ENCODE measurements around the gene PXDN.

DNA sequence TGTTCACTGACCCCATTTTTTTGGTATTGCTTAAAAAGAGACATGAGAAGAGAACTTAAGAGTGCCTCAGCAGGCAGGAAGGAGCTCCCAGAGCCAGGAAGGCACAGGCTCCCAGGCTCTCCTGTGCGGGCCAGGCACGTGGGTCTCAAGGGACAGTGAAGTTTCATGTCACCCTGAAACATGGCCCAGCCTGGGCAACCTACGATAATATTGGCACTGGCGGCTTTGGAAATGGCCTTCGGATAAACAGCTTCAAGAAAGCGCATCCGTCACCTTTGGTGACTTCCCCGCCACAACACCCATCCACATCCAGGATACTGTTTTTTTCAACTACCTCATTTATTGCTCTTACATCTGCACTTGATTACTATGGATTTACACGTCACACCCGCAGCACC is 30.5 kb downstream of the PXDN start:
- TF ChIP-seq CTCF (IDR thresholded peaks at IDR 0.05) (no peak), EZH2 (IDR thresholded peaks at IDR 0.05; ENCODE audit: borderline replicate concordance, insufficient read depth, low read depth, low read length, poor library complexity, severe bottlenecking) (no peak)
